GM23248 (cell line): Measurements from ENCODE around the gene ZNF415. TPM values are rescaled to one million over a fixed set of nuclear protein-coding genes. Genes with fewer than 3 reads are reported as not detected.

Experiments used
- DNase-seq: peaks from one replicate; pipeline ENCODE4 v3.0.0-alpha.2; 2015
- H2AFZ ChIP-seq: fragments of 200-600 bp; sonication (generic); 2 replicates; pipeline ENCODE4 v1.6.1; 2016; ENCODE audit warnings: antibody characterized with exemption
- H3F3A ChIP-seq: fragments of 200-600 bp; sonication (generic); 2 replicates; pipeline ENCODE4 v1.6.1; 2016; ENCODE audit warnings: mild to moderate bottlenecking, antibody characterized with exemption, mixed run types; ENCODE audit not compliant: insufficient read depth
- H3K27ac ChIP-seq: fragments of 200-600 bp; sonication (generic); 2 replicates; pipeline ENCODE4 v1.5.1; 2016; ENCODE audit warnings: mild to moderate bottlenecking
- H3K27me3 ChIP-seq: fragments of 200-600 bp; sonication (generic); replicated peaks from 2 replicates; pipeline ENCODE4 v1.6.1; 2016; ENCODE audit warnings: mild to moderate bottlenecking; ENCODE audit not compliant: insufficient read depth
- H3K36me3 ChIP-seq: fragments of 200-600 bp; sonication (generic); 2 replicates; pipeline ENCODE4 v1.6.1; 2016; ENCODE audit warnings: low read depth, mild to moderate bottlenecking
- H3K4me1 ChIP-seq: fragments of 200-600 bp; sonication (generic); 2 replicates; pipeline ENCODE4 v1.6.1; 2016; ENCODE audit warnings: mild to moderate bottlenecking; ENCODE audit not compliant: insufficient read depth
- H3K4me2 ChIP-seq: fragments of 200-600 bp; sonication (generic); one replicate; pipeline ENCODE4 v1.6.1; 2016; ENCODE audit warnings: mild to moderate bottlenecking; ENCODE audit not compliant: unreplicated experiment
- H3K4me3 ChIP-seq: fragments of 200-600 bp; sonication (generic); 2 replicates; pipeline ENCODE4 v1.5.1; 2016; ENCODE audit warnings: mild to moderate bottlenecking
- H3K79me2 ChIP-seq: fragments of 200-600 bp; sonication (generic); 2 replicates; pipeline ENCODE4 v1.6.1; 2016; ENCODE audit warnings: mild to moderate bottlenecking; ENCODE audit not compliant: insufficient read depth
- H3K9ac ChIP-seq: fragments of 200-600 bp; sonication (generic); 2 replicates; pipeline ENCODE4 v1.6.1; 2016; ENCODE audit warnings: mild to moderate bottlenecking
- H3K9me2 ChIP-seq: fragments of 200-600 bp; sonication (generic); 2 replicates; pipeline ENCODE4 v1.6.1; 2016; ENCODE audit warnings: mixed run types, mild to moderate bottlenecking, moderate library complexity; ENCODE audit not compliant: insufficient read depth
- H3K9me3 ChIP-seq: fragments of 200-600 bp; sonication (generic); one replicate; pipeline ENCODE4 v1.6.1; 2017; ENCODE audit warnings: low read depth
- H4K20me1 ChIP-seq: fragments of 200-600 bp; sonication (generic); 2 replicates; pipeline ENCODE4 v1.6.0; 2016; ENCODE audit not compliant: insufficient read depth
- EZH2 ChIP-seq: fragments of 200-600 bp; sonication (generic); IDR thresholded peaks from 2 replicates; pipeline ENCODE4 v1.6.1; 2018; ENCODE audit warnings: antibody characterized with exemption, mild to moderate bottlenecking; ENCODE audit not compliant: insufficient read depth, poor library complexity, severe bottlenecking
- EZH2phosphoT487 ChIP-seq: fragments of 200-600 bp; sonication (generic); IDR thresholded peaks from 2 replicates; pipeline ENCODE4 v1.6.1; 2018; ENCODE audit warnings: antibody characterized with exemption, moderate library complexity, mild to moderate bottlenecking, low read depth; ENCODE audit not compliant: insufficient read depth
- WGBS, 2 experiments: methylation state at CpG; one replicate each; pipeline ENCODE4 v1.1.6; 2015 to 2017; ENCODE audit warnings: low lambda C conversion rate in 2 of 2, low coverage in 1 of 2; ENCODE audit errors: missing lambda C conversion rate in 2 of 2; 5-methylcytosine and 5-hydroxymethylcytosine counted together
- in situ Hi-C: fragments of 300-500 bp; cut with MboI; formaldehyde crosslinking; loops from 2 replicates; pipeline ENCODE4 v1.15.0; 2020
- polyA plus RNA-seq: library from polyadenylated mRNA; unstranded; fragments of >200 nt; fragmentation: Nextera tagmentation; extraction: Ambion mirVana; gene quantifications from 2 replicates; pipeline ENCODE4 v1.2.1, GENCODE V29; 2016
- total RNA-seq: library from RNA; depleted of rRNA; stranded (reverse); fragments of >200 nt; shearing (Covaris generic); gene quantifications from 2 replicates; pipeline ENCODE4 v1.2.3, GENCODE V29; 2014

Gene ZNF415
- total and polyA plus RNA-seq, 2 experiments from 2014 or later, result 8.9 to 9.4 TPM

GRCh38 chr19:53094754-53095575 lies 37.7 kb downstream of the ZNF415 start:
- DNase-seq, result no peak
- in situ Hi-C loops, result no loop called here
- Histone ChIP-seq H4K20me1 (0 out of 2 replicates have a peak, but pooled peaks cover 5% of the 10 kb centered on the region), H3K9ac (no peak overlapping the region), H3K9me2 (no peaks in the 10 kb centered on the region), H3K4me3 (no peak overlapping the region), H3K36me3 (peaks cover 28% of the 10 kb centered on the region), H3K27ac (no peak overlapping the region), H3K4me1 (no peaks in the 10 kb centered on the region), H3K79me2 (peaks cover 82% of the 10 kb centered on the region), H2AFZ (no peak overlapping the region), H3K27me3 (no peaks in the 10 kb centered on the region), H3F3A (no peaks in the 10 kb centered on the region), H3K9me3 (no peaks in the 10 kb centered on the region), H3K4me2 (no peak overlapping the region)
- WGBS, 2 experiments, result 71 to 85% methylated on average over 18 to 29 of the region's 29 CpGs
- TF ChIP-seq EZH2phosphoT487 (no peak), EZH2 (no peak)

- H3K4me1 ChIP-seq, result no peaks in the 10 kb centered on the region
- no peak overlapping the region for H3K9ac ChIP-seq
- peaks cover 66% of the 10 kb centered on the region for H3K79me2 ChIP-seq
- no peak overlapping the region for H3K4me2 ChIP-seq
- H4K20me1 ChIP-seq, result 0 out of 2 replicates have a peak, but pooled peaks cover 5% of the 10 kb centered on the region
- TF ChIP-seq EZH2, result no peak
- TF ChIP-seq EZH2phosphoT487, result no peak
- peaks cover 31% of the 10 kb centered on the region for H3K36me3 ChIP-seq
- no peak overlapping the region for H2AFZ ChIP-seq
- in situ Hi-C loops, result no loop called here
- no peak overlapping the region for H3K27ac ChIP-seq
- no peaks in the 10 kb centered on the region for H3K9me2 ChIP-seq
- 43 to 66% methylated on average over 1 of the region's 1 CpG for WGBS, 2 experiments
- no peak for DNase-seq
- no peaks in the 10 kb centered on the region for H3K9me3 ChIP-seq
- no peak overlapping the region for H3K4me3 ChIP-seq
- no peaks in the 10 kb centered on the region for H3K27me3 ChIP-seq
- H3F3A ChIP-seq, result no peaks in the 10 kb centered on the region
These were observed 40.0 kb downstream of the ZNF415 start for GRCh38 chr19:53092723-53093122.

- Histone ChIP-seq H3K9me2 (no peaks in the 10 kb centered on the region), H3K79me2 (peaks cover 64% of the 10 kb centered on the region), H3K9ac (no peak overlapping the region), H3K36me3 (peaks cover 34% of the 10 kb centered on the region), H3K27me3 (no peaks in the 10 kb centered on the region), H3K4me1 (no peaks in the 10 kb centered on the region), H3K4me2 (no peak overlapping the region), H3F3A (no peaks in the 10 kb centered on the region), H3K9me3 (no peaks in the 10 kb centered on the region), H2AFZ (no peak overlapping the region), H3K4me3 (no peak overlapping the region), H4K20me1 (0 out of 2 replicates have a peak, but pooled peaks cover 5% of the 10 kb centered on the region), H3K27ac (no peak overlapping the region)
- DNase-seq, result no peak
- no peak for TF ChIP-seq EZH2phosphoT487
- TF ChIP-seq EZH2, result no peak
- 86 to 88% methylated on average over 17 to 19 of the region's 19 CpGs for WGBS, 2 experiments
- in situ Hi-C loops, result no loop called here
These were observed 41.1 kb downstream of the ZNF415 start for GRCh38 chr19:53091413-53092254.

GRCh38 chr19:53088091-53088490 lies 44.6 kb downstream of the ZNF415 start:
- peaks cover 60% of the 10 kb centered on the region for H3K36me3 ChIP-seq
- H3K4me2 ChIP-seq, result no peak overlapping the region
- no peaks in the 10 kb centered on the region for H3K9me2 ChIP-seq
- no peak overlapping the region for H3K9ac ChIP-seq
- WGBS, 2 experiments, result 93 to 96% methylated on average over 6 of the region's 6 CpGs
- H3K4me3 ChIP-seq, result no peak overlapping the region
- in situ Hi-C loops, result no loop called here
- no peak for DNase-seq
- H3K9me3 ChIP-seq, result no peaks in the 10 kb centered on the region
- H3K4me1 ChIP-seq, result no peaks in the 10 kb centered on the region
- no peaks in the 10 kb centered on the region for H3F3A ChIP-seq
- peaks cover 50% of the 10 kb centered on the region for H3K79me2 ChIP-seq
- no peak overlapping the region for H2AFZ ChIP-seq
- H4K20me1 ChIP-seq, result 0 out of 2 replicates have a peak, but pooled peaks cover 5% of the 10 kb centered on the region
- TF ChIP-seq EZH2, result no peak
- no peak for TF ChIP-seq EZH2phosphoT487
- H3K27ac ChIP-seq, result no peak overlapping the region
- no peaks in the 10 kb centered on the region for H3K27me3 ChIP-seq
